HepG2 (cell line): ENCODE data around the gene FXR2. TPM values are rescaled to one million over a fixed set of nuclear protein-coding genes. Genes with fewer than 3 reads are reported as not detected.

ENCODE experiments used
- ARID4A ChIP-seq: sonication (generic); formaldehyde crosslinking; IDR thresholded peaks from 2 replicates; pipeline ENCODE4 v1.5.0; 2020; ENCODE audit warnings: mild to moderate bottlenecking, missing genetic modification reagents, borderline replicate concordance
- ATM ChIP-seq: fragments of 450-650 bp; IDR thresholded peaks from 2 replicates; pipeline ENCODE4 v1.7.1; 2017; ENCODE audit warnings: mild to moderate bottlenecking, borderline replicate concordance
- CHD4 ChIP-seq: fragments of 200-600 bp; sonication (generic); IDR thresholded peaks from 2 replicates; pipeline ENCODE4 v1.7.0; 2017; ENCODE audit warnings: mild to moderate bottlenecking, low read length, borderline replicate concordance
- EZH2 ChIP-seq: conservative IDR thresholded peaks from 2 replicates; pipeline ENCODE4 v1.6.1; 2012; ENCODE audit warnings: mild to moderate bottlenecking, low read depth, low read length, moderate library complexity
- ISL2 ChIP-seq: sonication (generic); formaldehyde crosslinking; IDR thresholded peaks from 2 replicates; pipeline ENCODE4 v1.5.0; 2020; ENCODE audit warnings: missing genetic modification reagents
- KLF15 ChIP-seq: sonication (generic); formaldehyde crosslinking; IDR thresholded peaks from 2 replicates; pipeline ENCODE4 v1.8.1; 2023; ENCODE audit warnings: borderline replicate concordance, mild to moderate bottlenecking, inconsistent platforms, missing genetic modification reagents, mixed read lengths
- KMT2B ChIP-seq: IDR thresholded peaks from 2 replicates; pipeline ENCODE4 v1.6.1; 2016; ENCODE audit warnings: missing genetic modification reagents, missing compliant biosample characterization
- MLX ChIP-seq: IDR thresholded peaks from 2 replicates; pipeline ENCODE4 v1.6.1; 2016
- MNT ChIP-seq: fragments of 450-650 bp; IDR thresholded peaks from 2 replicates; pipeline ENCODE4 v1.6.1; 2016
- MXD1 ChIP-seq: sonication (generic); formaldehyde crosslinking; IDR thresholded peaks from 2 replicates; pipeline ENCODE4 v1.4.0; 2020; ENCODE audit warnings: mild to moderate bottlenecking, missing genetic modification reagents
- NONO ChIP-seq, 2 experiments: fragments of 450-650 bp in 1 of 2; sonication (generic) in 1 of 2; formaldehyde crosslinking in 1 of 2; IDR thresholded peaks in 1 of 2; conservative IDR thresholded peaks in 1 of 2; 2 replicates each; pipeline versions ENCODE4 v1.6.1 to v1.8.0; 2017 to 2022; ENCODE audit warnings: mild to moderate bottlenecking in 1 of 2, missing genetic modification reagents in 1 of 2, moderate library complexity in 1 of 2
- NR0B2 ChIP-seq: sonication (generic); formaldehyde crosslinking; IDR thresholded peaks from 2 replicates; pipeline ENCODE4 v1.4.0; 2020; ENCODE audit warnings: mild to moderate bottlenecking, missing genetic modification reagents
- SAP130 ChIP-seq: IDR thresholded peaks from 2 replicates; pipeline ENCODE4 v1.6.1; 2016; ENCODE audit warnings: low read depth
- SOX13 ChIP-seq, 3 experiments: fragments of 450-650 bp in 1 of 3; sonication (generic) in 1 of 3; formaldehyde crosslinking in 1 of 3; IDR thresholded peaks in 2 of 3; conservative IDR thresholded peaks in 1 of 3; 2 replicates each; pipeline versions ENCODE4 v1.5.0 to v1.6.1; 2016 to 2020; ENCODE audit warnings: antibody characterized with exemption in 1 of 3, mild to moderate bottlenecking in 1 of 3, missing compliant biosample characterization in 1 of 3, missing genetic modification reagents in 1 of 3, moderate library complexity in 1 of 3
- SOX5 ChIP-seq: IDR thresholded peaks from 2 replicates; pipeline ENCODE4 v1.6.1; 2016; ENCODE audit warnings: borderline replicate concordance
- SP5 ChIP-seq: IDR thresholded peaks from 2 replicates; pipeline ENCODE4 v1.6.1; 2016; ENCODE audit warnings: low read depth, borderline replicate concordance
- STAG1 ChIP-seq: sonication (generic); formaldehyde crosslinking; IDR thresholded peaks from 2 replicates; pipeline ENCODE4 v1.4.0; 2020; ENCODE audit warnings: missing genetic modification reagents
- ZEB1 ChIP-seq: IDR thresholded peaks from 2 replicates; pipeline ENCODE4 v1.6.1; 2012; ENCODE audit warnings: mild to moderate bottlenecking, low read depth, inconsistent platforms; ENCODE audit not compliant: insufficient replicate concordance
- ZNF343 ChIP-seq: sonication (generic); formaldehyde crosslinking; IDR thresholded peaks from 2 replicates; pipeline ENCODE4 v1.4.0; 2020; ENCODE audit warnings: mild to moderate bottlenecking, missing genetic modification reagents
- ZNF777 ChIP-seq: sonication (generic); formaldehyde crosslinking; IDR thresholded peaks from 2 replicates; pipeline ENCODE4 v1.4.0; 2020; ENCODE audit warnings: missing genetic modification reagents
- ZNF788 ChIP-seq: sonication (generic); formaldehyde crosslinking; IDR thresholded peaks from 2 replicates; pipeline ENCODE4 v1.5.0; 2020; ENCODE audit warnings: mild to moderate bottlenecking, missing genetic modification reagents, borderline replicate concordance
- ZSCAN25 ChIP-seq: sonication (generic); formaldehyde crosslinking; IDR thresholded peaks from 2 replicates; pipeline ENCODE4 v1.8.0; 2022; ENCODE audit warnings: mild to moderate bottlenecking, missing genetic modification reagents
- polyA plus RNA-seq, 8 experiments: library from polyadenylated mRNA; depleted of rRNA in 3 of 8; stranded (reverse) in 7 of 8; unstranded in 1 of 8; fragments of >200 nt; fragmentation: Illumina TruSeq in 4 of 8; extraction: Trizol in 4 of 8; gene quantifications; 2 replicates each; pipeline versions ENCODE4 v1.2.1 to v1.2.3, GENCODE V29; 2011 to 2016; ENCODE audit warnings: low read depth in 4 of 8, missing spikeins in 1 of 8, mixed read lengths in 1 of 8; ENCODE audit not compliant: insufficient read depth in 1 of 8
- total RNA-seq, 5 experiments: library from RNA; depleted of rRNA; stranded (reverse); fragments of >200 nt; fragmentation: Illumina TruSeq; extraction: Trizol; gene quantifications; 2 replicates each; pipeline ENCODE4 v1.2.3, GENCODE V29; 2016; ENCODE audit warnings: low read depth in 1 of 5

FXR2 gene
- total and polyA plus RNA-seq, 2 of the 13 experiments (the other 11 are each of a cell fraction or from before 2014, with no cell fraction given): 20.9 to 24.4 TPM

- TF ChIP-seq MLX: peak; percentile 78; the same call in 1 of the 2 replicates
- TF ChIP-seq SAP130 (CRISPR knock-in tag): peak; percentile 70
- TF ChIP-seq KLF15: no peak
- peak; percentile 33; the same call in 1 of the 2 replicates for TF ChIP-seq ISL2
- no peak for TF ChIP-seq NR0B2 (CRISPR knock-in tag)
- peak; percentile 10; the same call in 1 of the 2 replicates for TF ChIP-seq STAG1 (CRISPR knock-in tag)
- peak; percentile 75 for TF ChIP-seq SP5
- TF ChIP-seq ZSCAN25 (CRISPR knock-in tag): 0 out of 2 replicates have a peak, but pooled peaks have one; percentile 42
- peak; percentile 24; the same call in 1 of the 2 replicates for TF ChIP-seq MXD1 (CRISPR knock-in tag)
- TF ChIP-seq SOX13 (IDR thresholded peaks at IDR 0.05): no peak
- TF ChIP-seq SOX13 (CRISPR knock-in tag; conservative IDR thresholded peaks at IDR 0.05 in 1 of 2, IDR thresholded peaks at IDR 0.05 in 1 of 2): peak in 1 of 2 experiments; percentile 13; a peak in 1 of 4 replicates
- TF ChIP-seq KMT2B (CRISPR knock-in tag): peak; percentile 3; the same call in 1 of the 2 replicates
- peak; percentile 93 for TF ChIP-seq ZNF777
- TF ChIP-seq SOX5: 0 out of 2 replicates have a peak, but pooled peaks have one; percentile 38
- no peak for TF ChIP-seq EZH2
- peak; percentile 32; the same call in 1 of the 2 replicates for TF ChIP-seq ZNF788
- no peak for TF ChIP-seq NONO (IDR thresholded peaks at IDR 0.05)
- TF ChIP-seq NONO (CRISPR knock-in tag; conservative IDR thresholded peaks at IDR 0.05): no peak
- TF ChIP-seq ATM: no peak
- TF ChIP-seq ARID4A (CRISPR knock-in tag): peak; percentile 35; the same call in 1 of the 2 replicates
- no peak for TF ChIP-seq ZEB1
- TF ChIP-seq ZNF343 (CRISPR knock-in tag): no peak
- no peak for TF ChIP-seq CHD4
- no peak for TF ChIP-seq MNT
These were observed 57.4 kb downstream of the FXR2 start (continued) for GRCh38 chr17:7557147-7557764.
